OCI-LY1 (cell line): ENCODE results near the gene SMYD3.

Experiments used
- EZH2 ChIP-seq: fragments of 200-600 bp; sonication (generic), shearing (Covaris generic); IDR thresholded peaks from 2 replicates; pipeline ENCODE4 v1.8.0; 2017; ENCODE audit warnings: borderline replicate concordance, mixed run types, mild to moderate bottlenecking, antibody characterized with exemption, low read length, moderate library complexity, mixed read lengths
- TF ChIP-seq, protein P1 (sequence below): fragments of 200-600 bp; sonication (generic), shearing (Covaris generic); IDR thresholded peaks from 2 replicates; pipeline ENCODE4 v1.5.1; 2017; ENCODE audit warnings: mild to moderate bottlenecking, antibody characterized with exemption, low read length, moderate library complexity, mixed read lengths

DNA sequence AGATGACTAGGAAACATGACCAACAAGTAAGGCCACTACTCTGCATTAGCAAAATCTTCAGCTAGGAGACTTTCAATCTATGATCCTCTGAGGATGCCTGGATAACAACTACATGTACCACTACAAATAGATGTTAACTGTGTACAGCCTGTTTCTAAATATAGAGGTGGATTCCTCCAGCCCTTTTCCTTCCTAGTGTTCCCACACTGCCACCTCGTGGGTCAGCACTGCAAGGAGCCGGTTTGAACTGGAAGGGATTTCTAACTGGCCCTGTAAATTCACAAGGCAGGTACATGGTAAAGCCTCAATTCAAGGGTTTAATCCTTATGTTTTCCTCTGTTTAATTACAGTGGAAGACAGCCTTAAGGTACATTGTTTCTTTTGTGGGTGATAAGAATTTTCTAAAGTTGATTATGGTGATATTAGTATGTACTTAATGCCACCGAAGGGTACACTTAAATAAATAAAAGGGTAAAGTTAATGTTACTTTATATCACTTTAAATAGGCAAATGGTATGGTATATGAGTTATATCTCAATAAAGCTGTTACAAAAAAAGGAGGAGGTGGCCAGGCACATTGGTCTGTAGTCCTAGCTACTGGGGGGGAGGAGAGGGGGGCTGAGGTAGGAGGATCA is 14.4 kb downstream of the SMYD3 start:
- TF ChIP-seq, protein P1, sequence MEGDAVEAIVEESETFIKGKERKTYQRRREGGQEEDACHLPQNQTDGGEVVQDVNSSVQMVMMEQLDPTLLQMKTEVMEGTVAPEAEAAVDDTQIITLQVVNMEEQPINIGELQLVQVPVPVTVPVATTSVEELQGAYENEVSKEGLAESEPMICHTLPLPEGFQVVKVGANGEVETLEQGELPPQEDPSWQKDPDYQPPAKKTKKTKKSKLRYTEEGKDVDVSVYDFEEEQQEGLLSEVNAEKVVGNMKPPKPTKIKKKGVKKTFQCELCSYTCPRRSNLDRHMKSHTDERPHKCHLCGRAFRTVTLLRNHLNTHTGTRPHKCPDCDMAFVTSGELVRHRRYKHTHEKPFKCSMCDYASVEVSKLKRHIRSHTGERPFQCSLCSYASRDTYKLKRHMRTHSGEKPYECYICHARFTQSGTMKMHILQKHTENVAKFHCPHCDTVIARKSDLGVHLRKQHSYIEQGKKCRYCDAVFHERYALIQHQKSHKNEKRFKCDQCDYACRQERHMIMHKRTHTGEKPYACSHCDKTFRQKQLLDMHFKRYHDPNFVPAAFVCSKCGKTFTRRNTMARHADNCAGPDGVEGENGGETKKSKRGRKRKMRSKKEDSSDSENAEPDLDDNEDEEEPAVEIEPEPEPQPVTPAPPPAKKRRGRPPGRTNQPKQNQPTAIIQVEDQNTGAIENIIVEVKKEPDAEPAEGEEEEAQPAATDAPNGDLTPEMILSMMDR, result peak; percentile 64
- TF ChIP-seq EZH2, result no peak
